ENCODE measurements around the gene PARD6G.

PARD6G gene

GRCh38 chr18:80200171-80200931, 47.0 kb downstream of the PARD6G start:
- H3K4me3 ChIP-seq (ENCODE audit: low read length) = no peak overlapping the region
- TF ChIP-seq CTCF (conservative IDR thresholded peaks at IDR 0.05; ENCODE audit: low read depth, low read length) = peak; percentile 22
- DNase-seq (ENCODE audit: low read depth) = no peak

- TF ChIP-seq CTCF (conservative IDR thresholded peaks at IDR 0.05; ENCODE audit: low read depth, low read length) = no peak
- H3K4me3 ChIP-seq (ENCODE audit: low read length) = no peak overlapping the region
- DNase-seq (ENCODE audit: low read depth) = no peak
These were observed 48.1 kb downstream of the PARD6G start for GRCh38 chr18:80198994-80199748.

GRCh38 chr18:80198391-80198790, 48.9 kb downstream of the PARD6G start:
- TF ChIP-seq CTCF (conservative IDR thresholded peaks at IDR 0.05; ENCODE audit: low read depth, low read length) = no peak
- H3K4me3 ChIP-seq (ENCODE audit: low read length) = no peak overlapping the region
- DNase-seq (ENCODE audit: low read depth) = no peak

- DNase-seq (ENCODE audit: low read depth) = no peak
- TF ChIP-seq CTCF (conservative IDR thresholded peaks at IDR 0.05; ENCODE audit: low read depth, low read length) = no peak
- no peak overlapping the region for H3K4me3 ChIP-seq (ENCODE audit: low read length)
These were observed 49.8 kb downstream of the PARD6G start for GRCh38 chr18:80197528-80197927.

GRCh38 chr18:80196528-80197320, 50.6 kb downstream of the PARD6G start:
- TF ChIP-seq CTCF (conservative IDR thresholded peaks at IDR 0.05; ENCODE audit: low read depth, low read length) = no peak
- no peak overlapping the region for H3K4me3 ChIP-seq (ENCODE audit: low read length)
- DNase-seq (ENCODE audit: low read depth) = peak; percentile 14

GRCh38 chr18:80194874-80195570, 52.3 kb downstream of the PARD6G start:
- DNase-seq (ENCODE audit: low read depth) = no peak
- no peak overlapping the region for H3K4me3 ChIP-seq (ENCODE audit: low read length)
- no peak for TF ChIP-seq CTCF (conservative IDR thresholded peaks at IDR 0.05; ENCODE audit: low read depth, low read length)
